ENCODE data around the gene KIF13A.

KIF13A gene

GRCh38 chr6:17966451-17966850 is 21.0 kb downstream of the KIF13A start:
- Histone ChIP-seq H3K27ac (ENCODE audit: low read depth, low read length) (no peak overlapping the region), H3K4me3 (ENCODE audit: low read depth, low read length) (no peak overlapping the region), H3K9me3 (ENCODE audit: control insufficient read depth, insufficient read depth, low read depth, low read length) (no peaks in the 10 kb centered on the region), H3K9ac (ENCODE audit: low read length) (no peak overlapping the region), H3K27me3 (ENCODE audit: control insufficient read depth, insufficient read depth, low read length) (no peaks in the 10 kb centered on the region), H3K4me1 (ENCODE audit: control insufficient read depth, insufficient read depth, low read length) (peaks cover 17% of the 10 kb centered on the region), H3K36me3 (ENCODE audit: control insufficient read depth, insufficient read depth, low read length) (no peaks in the 10 kb centered on the region)

GRCh38 chr6:17965397-17965796 is 22.0 kb downstream of the KIF13A start:
- H3K27ac ChIP-seq (ENCODE audit: low read depth, low read length): no peak overlapping the region
- no peaks in the 10 kb centered on the region for H3K27me3 ChIP-seq (ENCODE audit: control insufficient read depth, insufficient read depth, low read length)
- no peak overlapping the region for H3K9ac ChIP-seq (ENCODE audit: low read length)
- no peak overlapping the region for H3K4me3 ChIP-seq (ENCODE audit: low read depth, low read length)
- H3K9me3 ChIP-seq (ENCODE audit: control insufficient read depth, insufficient read depth, low read depth, low read length): no peaks in the 10 kb centered on the region
- H3K4me1 ChIP-seq (ENCODE audit: control insufficient read depth, insufficient read depth, low read length): peaks cover 15% of the 10 kb centered on the region
- no peaks in the 10 kb centered on the region for H3K36me3 ChIP-seq (ENCODE audit: control insufficient read depth, insufficient read depth, low read length)

- Histone ChIP-seq H3K9ac (ENCODE audit: low read length) (no peak overlapping the region), H3K27ac (ENCODE audit: low read depth, low read length) (no peak overlapping the region), H3K4me1 (ENCODE audit: control insufficient read depth, insufficient read depth, low read length) (peaks cover 15% of the 10 kb centered on the region), H3K36me3 (ENCODE audit: control insufficient read depth, insufficient read depth, low read length) (no peaks in the 10 kb centered on the region), H3K9me3 (ENCODE audit: control insufficient read depth, insufficient read depth, low read depth, low read length) (no peaks in the 10 kb centered on the region), H3K27me3 (ENCODE audit: control insufficient read depth, insufficient read depth, low read length) (no peaks in the 10 kb centered on the region), H3K4me3 (ENCODE audit: low read depth, low read length) (no peak overlapping the region)
Observed at GRCh38 chr6:17964633-17965032, 22.8 kb downstream of the KIF13A start.

GRCh38 chr6:17962436-17963031 is 24.9 kb downstream of the KIF13A start:
- Histone ChIP-seq H3K36me3 (ENCODE audit: control insufficient read depth, insufficient read depth, low read length) (no peaks in the 10 kb centered on the region), H3K4me1 (ENCODE audit: control insufficient read depth, insufficient read depth, low read length) (peaks cover 15% of the 10 kb centered on the region), H3K4me3 (ENCODE audit: low read depth, low read length) (no peak overlapping the region), H3K27ac (ENCODE audit: low read depth, low read length) (no peak overlapping the region), H3K9me3 (ENCODE audit: control insufficient read depth, insufficient read depth, low read depth, low read length) (no peaks in the 10 kb centered on the region), H3K9ac (ENCODE audit: low read length) (no peak overlapping the region), H3K27me3 (ENCODE audit: control insufficient read depth, insufficient read depth, low read length) (no peaks in the 10 kb centered on the region)

GRCh38 chr6:17959302-17959701 is 28.1 kb downstream of the KIF13A start:
- peaks cover 16% of the 10 kb centered on the region for H3K4me1 ChIP-seq (ENCODE audit: control insufficient read depth, insufficient read depth, low read length)
- no peak overlapping the region for H3K27ac ChIP-seq (ENCODE audit: low read depth, low read length)
- no peak overlapping the region for H3K9ac ChIP-seq (ENCODE audit: low read length)

GRCh38 chr6:17957904-17958620 is 29.4 kb downstream of the KIF13A start:
- Histone ChIP-seq H3K36me3 (ENCODE audit: control insufficient read depth, insufficient read depth, low read length) (no peaks in the 10 kb centered on the region), H3K9ac (ENCODE audit: low read length) (no peak overlapping the region), H3K27ac (ENCODE audit: low read depth, low read length) (no peak overlapping the region), H3K9me3 (ENCODE audit: control insufficient read depth, insufficient read depth, low read depth, low read length) (no peaks in the 10 kb centered on the region), H3K27me3 (ENCODE audit: control insufficient read depth, insufficient read depth, low read length) (no peaks in the 10 kb centered on the region), H3K4me1 (ENCODE audit: control insufficient read depth, insufficient read depth, low read length) (peaks cover 16% of the 10 kb centered on the region), H3K4me3 (ENCODE audit: low read depth, low read length) (no peak overlapping the region)

More at GRCh38 chr6:17959302-17959701, 28.1 kb downstream of the KIF13A start:
- H3K27me3 ChIP-seq (ENCODE audit: control insufficient read depth, insufficient read depth, low read length): no peaks in the 10 kb centered on the region
- H3K4me3 ChIP-seq (ENCODE audit: low read depth, low read length): no peak overlapping the region
- H3K36me3 ChIP-seq (ENCODE audit: control insufficient read depth, insufficient read depth, low read length): no peaks in the 10 kb centered on the region
- H3K9me3 ChIP-seq (ENCODE audit: control insufficient read depth, insufficient read depth, low read depth, low read length): no peaks in the 10 kb centered on the region

GRCh38 chr6:17957498-17957897 is 29.9 kb downstream of the KIF13A start:
- no peaks in the 10 kb centered on the region for H3K27me3 ChIP-seq (ENCODE audit: control insufficient read depth, insufficient read depth, low read length)

GRCh38 chr6:17957086-17957485 is 30.3 kb downstream of the KIF13A start:
- Histone ChIP-seq H3K27me3 (ENCODE audit: control insufficient read depth, insufficient read depth, low read length) (no peaks in the 10 kb centered on the region), H3K36me3 (ENCODE audit: control insufficient read depth, insufficient read depth, low read length) (no peaks in the 10 kb centered on the region), H3K27ac (ENCODE audit: low read depth, low read length) (no peak overlapping the region), H3K4me3 (ENCODE audit: low read depth, low read length) (no peak overlapping the region), H3K9ac (ENCODE audit: low read length) (no peak overlapping the region), H3K9me3 (ENCODE audit: control insufficient read depth, insufficient read depth, low read depth, low read length) (no peaks in the 10 kb centered on the region), H3K4me1 (ENCODE audit: control insufficient read depth, insufficient read depth, low read length) (peaks cover 9% of the 10 kb centered on the region)

More at GRCh38 chr6:17957498-17957897, 29.9 kb downstream of the KIF13A start:
- no peak overlapping the region for H3K27ac ChIP-seq (ENCODE audit: low read depth, low read length)
- no peak overlapping the region for H3K9ac ChIP-seq (ENCODE audit: low read length)
- H3K36me3 ChIP-seq (ENCODE audit: control insufficient read depth, insufficient read depth, low read length): no peaks in the 10 kb centered on the region
- H3K9me3 ChIP-seq (ENCODE audit: control insufficient read depth, insufficient read depth, low read depth, low read length): no peaks in the 10 kb centered on the region
- peaks cover 12% of the 10 kb centered on the region for H3K4me1 ChIP-seq (ENCODE audit: control insufficient read depth, insufficient read depth, low read length)
- no peak overlapping the region for H3K4me3 ChIP-seq (ENCODE audit: low read depth, low read length)

GRCh38 chr6:17950095-17950494 is 37.3 kb downstream of the KIF13A start:
- no peaks in the 10 kb centered on the region; the same call in 1 of the 2 replicates for H3K4me1 ChIP-seq (ENCODE audit: control insufficient read depth, insufficient read depth, low read length)
- H3K4me3 ChIP-seq (ENCODE audit: low read depth, low read length): no peak overlapping the region
- H3K9ac ChIP-seq (ENCODE audit: low read length): no peak overlapping the region
- no peaks in the 10 kb centered on the region for H3K36me3 ChIP-seq (ENCODE audit: control insufficient read depth, insufficient read depth, low read length)
- H3K9me3 ChIP-seq (ENCODE audit: control insufficient read depth, insufficient read depth, low read depth, low read length): no peaks in the 10 kb centered on the region
- no peak overlapping the region for H3K27ac ChIP-seq (ENCODE audit: low read depth, low read length)
- no peaks in the 10 kb centered on the region for H3K27me3 ChIP-seq (ENCODE audit: control insufficient read depth, insufficient read depth, low read length)

GRCh38 chr6:17949168-17949567 is 38.3 kb downstream of the KIF13A start:
- Histone ChIP-seq H3K27me3 (ENCODE audit: control insufficient read depth, insufficient read depth, low read length) (no peaks in the 10 kb centered on the region), H3K4me1 (ENCODE audit: control insufficient read depth, insufficient read depth, low read length) (no peaks in the 10 kb centered on the region; the same call in 1 of the 2 replicates), H3K36me3 (ENCODE audit: control insufficient read depth, insufficient read depth, low read length) (no peaks in the 10 kb centered on the region), H3K27ac (ENCODE audit: low read depth, low read length) (no peak overlapping the region), H3K9ac (ENCODE audit: low read length) (no peak overlapping the region), H3K4me3 (ENCODE audit: low read depth, low read length) (no peak overlapping the region), H3K9me3 (ENCODE audit: control insufficient read depth, insufficient read depth, low read depth, low read length) (no peaks in the 10 kb centered on the region)

- Histone ChIP-seq H3K9me3 (ENCODE audit: control insufficient read depth, insufficient read depth, low read depth, low read length) (no peaks in the 10 kb centered on the region), H3K4me1 (ENCODE audit: control insufficient read depth, insufficient read depth, low read length) (no peaks in the 10 kb centered on the region; the same call in 1 of the 2 replicates), H3K27me3 (ENCODE audit: control insufficient read depth, insufficient read depth, low read length) (no peaks in the 10 kb centered on the region), H3K4me3 (ENCODE audit: low read depth, low read length) (no peak overlapping the region), H3K27ac (ENCODE audit: low read depth, low read length) (no peak overlapping the region), H3K36me3 (ENCODE audit: control insufficient read depth, insufficient read depth, low read length) (no peaks in the 10 kb centered on the region), H3K9ac (ENCODE audit: low read length) (no peak overlapping the region)
Observed at GRCh38 chr6:17948725-17949124, 38.7 kb downstream of the KIF13A start.
